ENCODE results near the gene VGLL1.

DNA sequence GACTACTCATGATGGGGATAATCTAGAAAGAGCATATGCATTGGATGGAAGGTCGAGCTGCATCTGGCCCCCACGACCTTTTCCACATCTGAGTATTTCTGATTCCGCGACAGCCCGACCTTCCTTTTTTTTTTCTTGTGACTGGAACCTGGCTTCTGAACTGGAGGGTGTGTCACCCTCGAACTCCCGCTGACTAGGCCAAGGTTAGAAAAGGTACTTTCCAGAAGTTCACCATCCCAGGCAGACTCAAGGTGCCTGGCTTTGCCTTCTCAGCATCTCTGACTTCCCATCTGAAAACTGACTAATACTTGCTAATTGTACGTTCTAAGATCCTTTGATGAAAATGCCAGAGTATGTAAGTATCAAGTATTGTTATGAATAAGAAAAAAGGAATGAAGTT lies 66.6 kb downstream of the VGLL1 start:
- TF ChIP-seq EZH2 (IDR thresholded peaks at IDR 0.05; ENCODE audit: insufficient read depth, poor library complexity, severe bottlenecking), result no peak
- no peak for TF ChIP-seq EZH2phosphoT487 (IDR thresholded peaks at IDR 0.05; ENCODE audit: insufficient read depth, low read depth)
